ENCODE results near the gene AP2B1.

- TF ChIP-seq CTCF (IDR thresholded peaks at IDR 0.05) (no peak), POLR2A (IDR thresholded peaks at IDR 0.05) (no peak)
Measured at GRCh38 chr17:35627417-35627816, 40.3 kb downstream of the AP2B1 start.

All from body of pancreas (tissue), 4 donors.